Testis (tissue), 2 donors: ENCODE data around the gene ORC3.

Source experiments
- CTCF ChIP-seq, 3 experiments: fragments of 450-650 bp in 2 of 3; fragments of 200-600 bp in 1 of 3; sonication (generic) in 1 of 3; IDR thresholded peaks; one replicate each; pipeline ENCODE4 v1.5.1; 2016 to 2019; ENCODE audit warnings: antibody characterized with exemption in 3 of 3, mild to moderate bottlenecking in 2 of 3, moderate library complexity in 1 of 3
- POLR2A ChIP-seq: fragments of 450-650 bp; IDR thresholded peaks from one replicate; pipeline ENCODE4 v1.6.1; 2017; ENCODE audit warnings: antibody characterized with exemption, mild to moderate bottlenecking, moderate library complexity

- TF ChIP-seq POLR2A (no peak), CTCF (IDR thresholded peaks at IDR 0.05) (no peak)
Measured at GRCh38 chr6:87656857-87657256, 66.9 kb downstream of the ORC3 start.
